HG02610 (cell line): ENCODE results near the gene ITPK1.

Experiments used
- ATAC-seq: cut with Tn5 transposase; IDR thresholded peaks from one replicate; pipeline ENCODE4 v1.9.1; 2021; ENCODE audit warnings: mild to moderate bottlenecking, moderate library complexity; ENCODE audit not compliant: unreplicated experiment

The ITPK1 gene

DNA sequence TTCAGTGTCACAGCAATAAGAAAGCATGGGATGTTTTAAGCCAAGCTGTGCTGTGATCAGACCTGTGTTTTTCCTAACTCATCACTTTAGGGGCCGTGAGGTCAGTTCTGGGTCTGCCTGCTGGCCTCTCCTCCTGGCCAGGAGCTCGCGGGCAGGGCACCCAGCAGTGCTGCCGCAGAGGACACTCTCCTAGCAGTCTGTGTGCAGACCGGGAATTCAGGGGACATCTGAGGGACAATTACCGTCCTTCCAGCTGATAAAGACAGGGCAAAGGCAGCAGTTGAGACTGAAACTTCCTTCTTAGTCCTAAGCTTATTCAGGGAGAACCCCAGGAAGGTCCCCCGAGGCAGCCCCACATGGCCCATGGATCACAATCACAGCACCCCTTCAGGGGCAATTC is 103.2 kb downstream of the ITPK1 start:
- ATAC-seq = no peak

DNA sequence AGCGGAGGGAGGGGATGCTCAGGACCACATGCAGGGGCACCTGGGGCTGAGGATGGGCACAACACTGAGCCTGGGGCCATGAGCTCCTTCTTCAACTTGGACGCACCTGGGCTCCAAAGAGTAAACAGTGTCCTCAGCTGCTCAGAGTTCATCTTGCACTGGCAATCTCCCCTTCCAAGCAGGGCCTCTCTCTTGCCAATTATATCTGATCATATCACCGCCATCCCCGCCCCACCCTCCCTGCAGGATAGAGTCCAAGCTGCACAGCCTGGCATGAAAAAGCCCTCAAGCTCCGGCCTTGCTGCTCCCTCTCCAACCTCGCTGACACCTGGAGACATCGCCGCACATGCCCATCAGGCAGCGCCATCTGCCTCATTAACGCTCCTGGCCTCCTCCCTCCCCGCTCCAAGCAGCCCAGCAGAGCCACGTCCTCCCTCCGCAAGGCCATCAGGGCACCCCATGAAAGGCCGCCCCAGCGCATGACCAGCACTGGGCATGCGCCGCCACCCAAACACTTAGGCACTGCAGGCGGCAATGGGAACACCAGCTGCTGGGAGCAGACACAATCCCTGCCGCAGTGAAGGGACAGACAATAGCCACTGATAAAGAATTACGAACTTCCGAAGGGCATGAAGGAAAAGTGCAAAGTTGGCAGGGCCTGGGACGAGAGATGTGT is 103.9 kb downstream of the ITPK1 start:
- ATAC-seq = no peak

GRCh38 chr14:93011141-93011529 is 104.6 kb downstream of the ITPK1 start:
- ATAC-seq = no peak

GRCh38 chr14:93010522-93011140 is 105.1 kb downstream of the ITPK1 start:
- ATAC-seq = no peak

- no peak for ATAC-seq
Observed at GRCh38 chr14:93010130-93010499, 105.6 kb downstream of the ITPK1 start.

- ATAC-seq = no peak
Observed at GRCh38 chr14:93009471-93010129, 106.1 kb downstream of the ITPK1 start.

- ATAC-seq = no peak
Observed at GRCh38 chr14:93008381-93008780, 107.3 kb downstream of the ITPK1 start.

- ATAC-seq = no peak
Observed at GRCh38 chr14:93007225-93007997, 108.3 kb downstream of the ITPK1 start.

DNA sequence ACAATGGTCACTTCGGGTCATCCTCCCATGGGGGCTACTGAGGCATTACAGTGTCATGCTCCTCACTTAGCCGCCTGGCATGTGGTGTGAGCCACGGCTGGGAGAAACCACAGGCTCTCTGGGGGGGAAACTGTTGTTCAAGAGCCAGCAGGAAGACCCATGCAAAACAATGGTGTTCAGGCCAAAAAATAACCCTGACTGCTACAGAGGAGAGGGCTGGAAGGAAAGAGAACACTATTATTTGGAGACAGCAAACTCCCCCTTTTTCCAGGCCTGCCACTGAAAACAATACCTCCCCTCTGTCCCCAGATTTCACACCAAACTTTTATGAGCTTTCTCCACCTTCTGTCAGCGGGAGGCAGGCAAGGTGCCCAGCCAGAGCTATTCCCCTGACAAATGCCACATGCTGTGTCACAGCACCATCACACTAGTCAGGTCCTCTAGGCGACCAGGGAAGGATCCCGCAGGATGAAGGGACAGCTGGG is 109.1 kb downstream of the ITPK1 start:
- no peak for ATAC-seq

DNA sequence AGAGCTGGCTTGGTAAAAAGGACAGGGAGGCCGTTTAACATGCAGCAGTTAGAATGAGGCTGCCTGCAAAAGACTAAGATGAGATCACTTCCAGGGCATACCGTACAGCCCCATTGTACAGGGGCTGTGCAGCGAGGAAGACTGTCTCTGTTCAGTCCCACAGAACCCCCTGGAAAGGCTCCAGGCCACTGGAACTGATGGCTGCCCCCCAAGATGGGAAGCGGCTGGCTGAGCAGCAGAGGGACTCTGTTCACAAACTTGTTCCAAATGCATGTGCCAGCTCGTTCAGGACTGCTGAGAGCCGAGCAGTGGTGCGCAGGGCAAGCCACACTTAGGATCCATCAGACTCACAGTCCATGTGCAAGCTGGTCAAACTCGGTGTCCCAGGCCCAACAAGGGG is 109.9 kb downstream of the ITPK1 start:
- ATAC-seq = no peak

GRCh38 chr14:93005135-93005813 is 110.5 kb downstream of the ITPK1 start:
- ATAC-seq = no peak

DNA sequence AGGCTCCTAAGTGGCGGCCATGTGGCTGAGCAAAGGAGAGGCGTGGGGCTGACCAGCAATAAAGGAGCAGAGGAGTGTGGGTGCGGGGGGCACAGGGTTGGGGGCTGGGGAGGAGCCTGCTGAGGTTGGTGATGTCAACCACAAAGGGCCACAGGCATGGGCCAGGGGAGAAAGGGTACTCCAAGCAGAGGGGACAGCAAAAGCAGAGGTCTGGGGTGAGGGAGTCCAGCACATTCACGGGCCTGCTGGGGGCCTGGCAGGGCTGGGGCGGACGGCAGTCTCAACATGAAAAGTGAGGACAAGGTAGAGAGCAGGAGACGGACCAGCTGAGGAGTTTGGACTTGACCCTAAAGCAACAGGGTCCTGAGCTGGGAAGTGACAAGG is 111.0 kb downstream of the ITPK1 start:
- ATAC-seq = no peak

- no peak for ATAC-seq
Observed at GRCh38 chr14:93003945-93004698, 111.6 kb downstream of the ITPK1 start.

GRCh38 chr14:93002851-93003298 is 112.8 kb downstream of the ITPK1 start:
- no peak for ATAC-seq

- ATAC-seq = no peak
Observed at GRCh38 chr14:93002049-93002448, 113.7 kb downstream of the ITPK1 start.

DNA sequence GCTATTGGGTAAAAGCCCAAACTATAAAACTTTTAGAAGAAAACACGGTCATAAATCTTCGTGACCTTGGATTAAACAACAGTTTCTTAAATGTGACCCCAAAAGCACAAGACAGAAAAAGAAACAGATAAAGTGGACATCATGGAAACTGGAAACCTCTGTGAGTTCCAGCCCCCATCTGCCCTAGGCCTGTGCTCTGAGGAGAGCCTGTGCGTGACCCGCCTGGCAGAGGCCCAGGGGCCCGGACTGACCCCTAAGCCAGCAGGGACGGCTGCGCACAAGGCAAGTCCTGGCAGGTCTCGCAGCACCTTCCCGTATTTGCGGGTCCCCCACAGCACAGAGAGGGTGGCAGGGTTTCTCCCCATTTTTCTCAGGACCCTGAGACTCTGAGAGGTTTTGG is 116.8 kb downstream of the ITPK1 start:
- no peak for ATAC-seq

GRCh38 chr14:92997343-92998061 is 118.2 kb downstream of the ITPK1 start:
- no peak for ATAC-seq

DNA sequence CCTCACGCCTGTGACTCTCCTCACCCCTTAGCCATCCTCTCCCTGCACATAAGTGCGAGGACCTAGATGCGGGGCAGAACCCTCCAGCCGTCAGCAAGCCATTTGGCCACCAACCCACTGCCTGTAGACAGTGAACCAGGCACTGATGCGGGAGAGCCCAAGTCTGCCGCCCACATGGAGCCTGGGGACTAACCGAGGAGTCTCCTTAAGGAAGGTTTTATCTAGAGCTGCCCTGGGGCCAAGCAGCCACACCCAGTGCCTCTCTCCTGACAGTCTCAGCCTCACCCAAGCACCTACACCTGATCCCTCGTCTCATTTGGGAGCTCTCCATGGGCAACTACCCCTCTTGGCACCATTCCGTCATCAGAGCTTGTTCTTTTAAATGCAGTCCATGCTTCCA is 120.1 kb downstream of the ITPK1 start:
- ATAC-seq = no peak

GRCh38 chr14:92994942-92995341 is 120.8 kb downstream of the ITPK1 start:
- no peak for ATAC-seq
